Heart left ventricle (tissue), 13 donors: ENCODE measurements around the gene SUGCT.

Source experiments
- POLR2A ChIP-seq, 2 donors: fragments of 450-650 bp; IDR thresholded peaks; one replicate each; pipeline ENCODE4 v1.6.1; 2017; ENCODE audit warnings: antibody characterized with exemption in 2 of 2, mild to moderate bottlenecking in 2 of 2, moderate library complexity in 2 of 2
- TF ChIP-seq, protein P1 (sequence below), 12 donors: fragments of 200-600 bp; sonication (generic) in 4 of 12; IDR thresholded peaks; one replicate each; pipeline versions ENCODE4 v1.5.0 to v1.8.0; 2018 to 2022; ENCODE audit warnings: antibody characterized with exemption in 12 of 12, mild to moderate bottlenecking in 5 of 12
- donor health status: ischemic (EF 13 %, LVEDD 7.1; RV severe dilation, severe dysfunction).
- donor health status: DM: no; HTN: yes; CAD: no.
- donor health status: DM: no; HTN: no; CAD: no.
- donor health status: ischemic (EF 25% LVEDD 6.9; RV normal size, moderate dysfunction).
- donor health status: ischemic (EF 25% LVEDD 5.7; RV mildly dilated, moderate dysfunction).
- donor health status: ischemic (EF 35%, LVEDD 5.7; RV mildly dilated, moderate dysfunction).
- donor health status: nonischemic (EF 11% LVEDD 7.7; RV severe dilation, severe dysfunction).
- donor health status: DM: yes; HTN: yes; CAD: no.
- donor health status: PGD.
- donor health status: ischemic (EF 29% LVEDD 5.4; RV normal size, mild dysfunction).
- donor health status: nonischemic (EF 23%, LVEDD 6.1; RV moderate dilation, normal function).

DNA sequence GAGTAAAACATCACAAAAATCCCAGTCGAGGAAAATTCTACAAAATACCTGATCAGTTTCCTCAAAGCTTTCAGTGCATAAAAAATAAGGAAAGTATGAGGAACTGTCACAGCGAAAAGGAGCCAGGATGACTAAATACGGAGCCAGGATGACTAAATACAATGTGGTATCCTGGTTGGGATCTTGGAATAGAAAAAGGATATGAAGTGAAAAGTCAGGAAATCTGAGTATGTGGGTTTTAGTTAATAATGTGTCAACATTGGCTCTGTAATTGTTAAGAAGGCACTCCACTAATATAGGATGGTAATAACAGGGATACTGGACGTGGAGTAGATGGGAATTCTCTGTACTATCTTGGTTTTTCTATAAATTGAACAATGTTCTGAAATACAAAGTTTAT, 175.5 kb downstream of the SUGCT start:
- TF ChIP-seq, protein P1, sequence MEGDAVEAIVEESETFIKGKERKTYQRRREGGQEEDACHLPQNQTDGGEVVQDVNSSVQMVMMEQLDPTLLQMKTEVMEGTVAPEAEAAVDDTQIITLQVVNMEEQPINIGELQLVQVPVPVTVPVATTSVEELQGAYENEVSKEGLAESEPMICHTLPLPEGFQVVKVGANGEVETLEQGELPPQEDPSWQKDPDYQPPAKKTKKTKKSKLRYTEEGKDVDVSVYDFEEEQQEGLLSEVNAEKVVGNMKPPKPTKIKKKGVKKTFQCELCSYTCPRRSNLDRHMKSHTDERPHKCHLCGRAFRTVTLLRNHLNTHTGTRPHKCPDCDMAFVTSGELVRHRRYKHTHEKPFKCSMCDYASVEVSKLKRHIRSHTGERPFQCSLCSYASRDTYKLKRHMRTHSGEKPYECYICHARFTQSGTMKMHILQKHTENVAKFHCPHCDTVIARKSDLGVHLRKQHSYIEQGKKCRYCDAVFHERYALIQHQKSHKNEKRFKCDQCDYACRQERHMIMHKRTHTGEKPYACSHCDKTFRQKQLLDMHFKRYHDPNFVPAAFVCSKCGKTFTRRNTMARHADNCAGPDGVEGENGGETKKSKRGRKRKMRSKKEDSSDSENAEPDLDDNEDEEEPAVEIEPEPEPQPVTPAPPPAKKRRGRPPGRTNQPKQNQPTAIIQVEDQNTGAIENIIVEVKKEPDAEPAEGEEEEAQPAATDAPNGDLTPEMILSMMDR (IDR thresholded peaks at IDR 0.05), result no peak
- TF ChIP-seq POLR2A (IDR thresholded peaks at IDR 0.05), result no peak
